HG03025 (cell line): ENCODE data around the gene IFIT3.

Source experiments
- ATAC-seq: cut with Tn5 transposase; IDR thresholded peaks from one replicate; pipeline ENCODE4 v1.9.1; 2021; ENCODE audit warnings: mild to moderate bottlenecking, moderate library complexity; ENCODE audit not compliant: unreplicated experiment, low FRiP score

Gene IFIT3

DNA sequence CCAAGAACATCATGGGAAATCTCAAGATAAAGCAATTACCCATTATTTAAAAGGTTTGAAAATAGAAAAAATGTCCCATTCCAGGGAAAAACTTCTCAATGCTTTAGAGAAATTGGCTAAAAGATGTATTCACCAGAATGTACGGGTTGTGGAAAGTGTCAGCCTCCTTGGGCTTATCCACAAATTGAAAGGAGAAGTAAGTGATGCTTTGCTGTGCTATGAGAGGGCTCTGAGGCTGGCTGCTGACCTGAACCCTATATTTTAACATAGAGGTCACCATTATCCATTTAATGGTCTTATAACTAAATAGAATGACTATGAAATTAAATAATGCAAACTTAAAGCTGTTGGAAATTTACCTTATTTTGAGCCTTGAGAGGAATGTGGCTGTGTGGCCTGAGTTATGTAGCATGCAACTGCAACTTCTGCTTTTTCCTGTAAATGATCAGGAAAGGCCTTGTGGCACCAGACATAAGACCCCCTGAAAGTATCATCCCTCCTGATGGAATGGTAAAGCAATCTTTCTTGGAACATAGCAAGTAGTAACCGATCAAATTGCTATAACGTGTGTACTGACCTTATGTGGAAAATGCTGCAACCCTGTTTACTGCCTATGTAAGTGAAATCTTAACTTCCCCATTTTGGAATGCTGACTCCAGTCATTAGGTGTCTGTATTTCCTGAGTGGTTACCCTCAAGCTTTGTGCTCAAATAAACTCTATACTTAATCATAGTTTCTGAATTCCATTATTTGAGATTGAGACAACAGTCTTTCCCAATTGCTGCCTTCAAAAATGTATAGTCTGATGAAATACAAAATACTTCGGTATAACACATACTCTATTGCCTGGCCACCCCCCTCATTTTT, 56.9 kb downstream of the IFIT3 start:
- ATAC-seq = no peak

DNA sequence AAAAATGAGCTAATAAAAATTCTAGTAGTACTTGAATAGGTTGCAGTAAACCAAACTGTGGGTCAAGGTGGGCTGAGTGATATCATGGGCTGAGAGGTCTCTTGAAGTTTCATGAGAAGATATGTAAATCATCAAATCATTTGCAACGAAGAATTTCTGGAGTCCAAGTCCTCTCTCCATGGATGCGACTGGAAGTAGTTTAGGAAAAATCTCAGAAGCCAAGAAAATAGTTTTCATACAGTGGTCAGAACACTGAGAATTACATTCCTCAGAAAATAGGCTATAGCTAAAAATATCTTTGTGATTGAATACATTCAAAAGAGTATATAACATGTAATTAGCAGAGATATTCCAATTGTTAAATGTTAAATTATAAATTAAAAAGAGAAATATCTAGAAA, 61.0 kb downstream of the IFIT3 start:
- ATAC-seq = no peak

DNA sequence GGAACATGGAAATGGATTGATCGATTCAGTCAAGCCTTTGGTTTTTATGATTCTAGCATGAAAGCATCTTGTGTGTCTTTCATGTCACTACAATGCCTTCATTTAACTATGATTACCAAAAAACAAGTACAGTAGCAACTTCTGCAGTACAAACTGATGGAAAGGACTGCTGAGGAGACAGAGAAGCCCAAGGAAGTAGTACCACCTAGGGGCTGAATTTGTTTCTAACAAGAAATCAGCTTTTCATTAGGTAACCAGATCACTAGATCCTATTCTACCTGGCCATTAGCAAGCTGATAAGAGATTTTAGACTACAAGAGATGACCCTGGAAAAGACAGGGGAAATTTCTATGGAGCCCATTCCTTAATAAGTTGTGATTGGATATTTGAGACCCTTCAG, 61.5 kb downstream of the IFIT3 start:
- ATAC-seq = no peak
